ENCODE measurements around the gene GPR108. TPM values are rescaled to one million over a fixed set of nuclear protein-coding genes. Genes with fewer than 3 reads are reported as not detected.
"Not testable (repeated sequence)": the region's sequence is repeated elsewhere in the genome, so short reads cannot be mapped to it uniquely, and the experiment has no call there.

GPR108 gene
- polyA plus RNA-seq, 1 experiment: 34.5 TPM

DNA sequence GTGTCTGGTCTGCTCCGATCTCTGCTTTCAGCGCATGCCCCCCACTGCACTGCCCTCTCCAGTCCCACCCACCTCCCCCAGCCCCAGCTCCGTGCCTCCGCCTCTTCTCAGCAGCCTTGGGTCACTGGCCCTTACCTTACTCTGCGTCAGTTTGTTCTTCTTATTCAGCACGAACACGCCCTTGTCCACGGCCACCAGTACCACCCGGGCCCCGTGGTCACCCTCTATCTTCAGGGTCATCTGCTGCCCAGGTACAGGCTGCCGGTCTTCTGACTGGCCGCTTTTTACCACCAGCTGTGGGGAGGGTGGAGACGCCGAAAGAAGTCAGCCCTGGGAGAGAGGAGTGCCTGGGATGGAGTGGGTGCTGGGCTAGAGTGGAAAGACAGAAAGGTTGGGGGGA, 27.8 kb downstream of the GPR108 start:
- Histone ChIP-seq H3K27me3 (ENCODE audit: control insufficient read depth, insufficient read depth, low read length) (peaks cover 5% of the 10 kb centered on the region), H3K4me3 (ENCODE audit: low read depth, low read length) (no peak overlapping the region), H3K9me3 (ENCODE audit: control insufficient read depth, insufficient read depth, low read length) (peaks cover 5% of the 10 kb centered on the region; the same call in 1 of the 2 replicates), H3K27ac (ENCODE audit: low read depth, low read length) (no peak overlapping the region)
- CTCF ChIA-PET: no interaction called here
- POLR2A ChIA-PET: no interaction called here
- TF ChIP-seq, protein P1, sequence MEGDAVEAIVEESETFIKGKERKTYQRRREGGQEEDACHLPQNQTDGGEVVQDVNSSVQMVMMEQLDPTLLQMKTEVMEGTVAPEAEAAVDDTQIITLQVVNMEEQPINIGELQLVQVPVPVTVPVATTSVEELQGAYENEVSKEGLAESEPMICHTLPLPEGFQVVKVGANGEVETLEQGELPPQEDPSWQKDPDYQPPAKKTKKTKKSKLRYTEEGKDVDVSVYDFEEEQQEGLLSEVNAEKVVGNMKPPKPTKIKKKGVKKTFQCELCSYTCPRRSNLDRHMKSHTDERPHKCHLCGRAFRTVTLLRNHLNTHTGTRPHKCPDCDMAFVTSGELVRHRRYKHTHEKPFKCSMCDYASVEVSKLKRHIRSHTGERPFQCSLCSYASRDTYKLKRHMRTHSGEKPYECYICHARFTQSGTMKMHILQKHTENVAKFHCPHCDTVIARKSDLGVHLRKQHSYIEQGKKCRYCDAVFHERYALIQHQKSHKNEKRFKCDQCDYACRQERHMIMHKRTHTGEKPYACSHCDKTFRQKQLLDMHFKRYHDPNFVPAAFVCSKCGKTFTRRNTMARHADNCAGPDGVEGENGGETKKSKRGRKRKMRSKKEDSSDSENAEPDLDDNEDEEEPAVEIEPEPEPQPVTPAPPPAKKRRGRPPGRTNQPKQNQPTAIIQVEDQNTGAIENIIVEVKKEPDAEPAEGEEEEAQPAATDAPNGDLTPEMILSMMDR (IDR thresholded peaks at IDR 0.05; ENCODE audit: low read depth, low read length): no peak
- DNase-seq (ENCODE audit: low read depth, low spot score): no peak

DNA sequence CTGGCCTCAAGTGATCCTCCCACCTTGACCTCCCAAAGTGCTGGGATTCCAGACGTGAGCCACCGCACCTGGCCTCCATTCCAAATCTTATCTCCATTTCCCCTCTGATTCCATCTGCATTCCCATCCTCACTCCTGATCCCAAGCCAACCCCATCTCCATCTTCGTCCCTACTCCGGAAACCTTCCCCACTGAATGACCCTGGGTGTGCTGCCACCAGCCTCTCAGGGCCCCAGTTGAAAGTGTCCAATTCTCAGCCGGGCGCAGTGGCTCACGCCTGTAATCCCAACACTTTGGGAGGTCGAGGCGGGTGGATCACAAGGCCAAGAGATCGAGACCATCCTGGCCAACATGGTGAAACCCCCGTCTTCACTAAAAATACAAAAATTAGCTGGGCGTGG, 28.5 kb downstream of the GPR108 start:
- H3K4me3 ChIP-seq (ENCODE audit: low read depth, low read length); H3K27ac ChIP-seq (ENCODE audit: low read depth, low read length); CTCF ChIA-PET; H3K9me3 ChIP-seq (ENCODE audit: control insufficient read depth, insufficient read depth, low read length); DNase-seq (ENCODE audit: low read depth, low spot score); H3K27me3 ChIP-seq (ENCODE audit: control insufficient read depth, insufficient read depth, low read length); POLR2A ChIA-PET: not testable (repeated sequence)

DNA sequence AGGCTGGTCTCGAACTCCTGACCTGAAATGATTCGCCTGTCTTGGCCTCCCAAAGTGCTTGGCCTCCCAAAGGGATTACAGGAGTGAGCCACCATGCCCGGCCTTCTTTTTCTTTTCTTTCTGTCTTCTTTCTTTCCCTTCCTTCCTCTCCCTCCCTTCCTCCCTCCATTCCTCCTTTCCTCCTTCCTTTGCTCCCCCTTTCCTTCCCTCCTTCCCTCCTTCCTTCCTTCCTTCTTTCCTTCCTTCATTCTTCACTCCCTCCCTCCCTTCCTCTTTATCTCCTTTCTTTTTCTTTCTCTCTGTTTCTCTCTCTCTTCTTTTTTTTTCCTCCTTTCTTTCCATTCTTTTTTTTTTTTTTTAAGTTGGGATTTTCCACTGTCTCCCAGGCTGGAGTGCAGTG, 29.0 kb downstream of the GPR108 start:
- DNase-seq (ENCODE audit: low read depth, low spot score): no peak
- Histone ChIP-seq H3K9me3 (ENCODE audit: control insufficient read depth, insufficient read depth, low read length) (peaks cover 5% of the 10 kb centered on the region; the same call in 1 of the 2 replicates), H3K27ac (ENCODE audit: low read depth, low read length) (no peak overlapping the region), H3K27me3 (ENCODE audit: control insufficient read depth, insufficient read depth, low read length) (peaks cover 5% of the 10 kb centered on the region), H3K4me3 (ENCODE audit: low read depth, low read length) (no peak overlapping the region)
- CTCF ChIA-PET: no interaction called here
- TF ChIP-seq, protein P1 (IDR thresholded peaks at IDR 0.05; ENCODE audit: low read depth, low read length): no peak
- POLR2A ChIA-PET: no interaction called here

DNA sequence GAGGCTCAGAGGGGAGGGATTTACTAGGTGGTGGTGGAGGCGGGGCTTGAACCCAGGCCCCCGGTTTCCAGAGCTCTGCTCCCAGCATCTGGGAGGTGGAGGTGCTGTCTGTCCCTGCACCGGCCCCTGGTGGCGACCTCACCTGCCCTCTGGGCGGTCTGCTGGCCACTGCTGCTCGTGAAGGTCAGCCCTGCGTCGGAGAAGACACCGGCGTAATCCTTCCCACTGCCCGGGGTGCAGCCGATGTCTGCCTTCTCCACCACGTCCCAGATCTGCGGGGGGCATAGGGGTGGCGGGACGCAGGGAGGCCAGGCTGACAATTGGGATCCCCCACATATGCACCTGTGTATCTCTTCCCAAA, 29.7 kb downstream of the GPR108 start:
- TF ChIP-seq, protein P1 (IDR thresholded peaks at IDR 0.05; ENCODE audit: low read depth, low read length): no peak
- peaks cover 5% of the 10 kb centered on the region for H3K27me3 ChIP-seq (ENCODE audit: control insufficient read depth, insufficient read depth, low read length)
- H3K27ac ChIP-seq (ENCODE audit: low read depth, low read length): no peak overlapping the region
- ChIA-PET CTCF (no interaction called here), POLR2A (no interaction called here)
- H3K4me3 ChIP-seq (ENCODE audit: low read depth, low read length): no peak overlapping the region
- DNase-seq (ENCODE audit: low read depth, low spot score): no peak
- no peaks in the 10 kb centered on the region; the same call in 1 of the 2 replicates for H3K9me3 ChIP-seq (ENCODE audit: control insufficient read depth, insufficient read depth, low read length)

DNA sequence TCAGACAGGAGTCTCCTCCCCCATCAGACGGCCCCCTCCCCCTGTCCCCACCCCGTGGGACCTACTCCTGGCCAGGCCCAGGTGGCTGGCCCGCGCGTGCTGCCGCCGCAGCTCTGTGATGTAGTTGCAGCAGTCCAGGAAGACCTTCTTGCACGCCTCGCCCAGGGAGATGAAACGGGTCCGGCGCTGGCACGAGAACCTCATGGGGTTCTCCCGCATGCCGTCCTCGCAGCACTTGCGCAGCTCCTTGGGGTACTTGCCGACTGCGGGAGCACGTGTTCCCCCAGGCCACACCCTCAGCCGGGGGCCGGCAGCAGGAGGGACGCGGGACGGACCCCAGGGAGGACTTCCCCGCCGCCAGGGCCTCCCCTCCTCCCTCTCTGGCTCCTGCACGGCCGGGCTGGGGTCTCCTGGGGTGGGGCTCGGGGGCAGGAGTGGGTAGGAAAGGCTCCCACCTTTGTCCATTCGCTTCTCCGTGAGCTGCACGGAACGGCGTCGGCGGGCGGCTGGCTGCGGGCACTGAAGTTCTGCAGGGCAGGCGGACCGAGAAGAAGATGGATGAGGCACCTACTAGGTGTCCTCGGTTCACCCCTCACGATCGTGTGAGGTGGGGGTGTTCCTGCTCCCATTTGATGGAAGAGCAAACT, 30.2 kb downstream of the GPR108 start:
- H3K27me3 ChIP-seq (ENCODE audit: control insufficient read depth, insufficient read depth, low read length): peaks cover 5% of the 10 kb centered on the region
- no peak overlapping the region for H3K4me3 ChIP-seq (ENCODE audit: low read depth, low read length)
- TF ChIP-seq, protein P1 (IDR thresholded peaks at IDR 0.05; ENCODE audit: low read depth, low read length): no peak
- no peak overlapping the region for H3K27ac ChIP-seq (ENCODE audit: low read depth, low read length)
- no peak for DNase-seq (ENCODE audit: low read depth, low spot score)
- CTCF ChIA-PET: no interaction called here
- no peaks in the 10 kb centered on the region; the same call in 1 of the 2 replicates for H3K9me3 ChIP-seq (ENCODE audit: control insufficient read depth, insufficient read depth, low read length)
- POLR2A ChIA-PET: no interaction called here

Data from AG04450 (cell line).